Posterior cingulate gyrus (tissue), 11 donors: ENCODE measurements around the gene TATDN3.
A peak's percentile ranks its signal among the peaks of the same experiment; 100 is the strongest.
"Not testable (repeated sequence)": the region's sequence is repeated elsewhere in the genome, so short reads cannot be mapped to it uniquely, and the experiment has no call there.

ENCODE experiments used
- DNase-seq, 10 donors: peaks; one replicate each; pipeline versions ENCODE4 v3.0.0 to v3.0.0-alpha.2; 2020 to 2021; ENCODE audit warnings: mixed read lengths in 3 of 10
- intact Hi-C: fragments of 100-400 bp; cut with DNase I; formaldehyde crosslinking; loops from one replicate; pipeline ENCODE4 v1.15.1; 2023

Gene TATDN3

DNA sequence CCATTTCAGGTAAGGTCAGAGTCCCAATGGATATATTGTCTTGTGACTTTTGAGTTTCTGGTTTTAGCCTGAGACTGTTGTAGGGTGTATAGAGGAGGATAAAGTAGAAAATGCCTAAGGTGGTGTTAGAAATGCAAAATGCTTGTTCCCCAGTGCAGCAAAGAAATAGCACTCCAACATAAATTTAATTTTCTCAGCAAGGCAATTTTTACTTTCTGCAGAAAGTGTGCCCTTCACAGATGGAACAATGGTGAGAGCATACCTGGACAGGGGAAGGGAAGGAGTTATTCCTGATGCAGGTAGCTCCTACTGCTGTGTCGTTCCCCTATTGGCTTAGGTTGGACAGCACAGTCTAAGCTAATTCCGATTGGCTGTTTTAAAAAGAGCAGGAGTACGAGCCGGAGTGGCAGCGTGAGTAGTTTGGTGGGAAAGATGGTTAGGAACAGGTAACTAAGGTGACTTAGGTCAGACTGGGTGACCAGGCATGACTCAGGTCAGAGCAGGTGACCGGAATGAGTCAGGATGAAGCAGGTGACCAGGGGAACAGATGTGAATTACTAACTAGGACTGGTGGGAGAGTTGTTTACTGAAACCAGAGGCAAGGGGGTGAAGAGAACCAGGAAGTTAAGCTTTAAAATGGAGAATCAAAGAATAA is 34.2 kb downstream of the TATDN3 start:
- no peak for DNase-seq
- intact Hi-C loops, result no loop called here

DNA sequence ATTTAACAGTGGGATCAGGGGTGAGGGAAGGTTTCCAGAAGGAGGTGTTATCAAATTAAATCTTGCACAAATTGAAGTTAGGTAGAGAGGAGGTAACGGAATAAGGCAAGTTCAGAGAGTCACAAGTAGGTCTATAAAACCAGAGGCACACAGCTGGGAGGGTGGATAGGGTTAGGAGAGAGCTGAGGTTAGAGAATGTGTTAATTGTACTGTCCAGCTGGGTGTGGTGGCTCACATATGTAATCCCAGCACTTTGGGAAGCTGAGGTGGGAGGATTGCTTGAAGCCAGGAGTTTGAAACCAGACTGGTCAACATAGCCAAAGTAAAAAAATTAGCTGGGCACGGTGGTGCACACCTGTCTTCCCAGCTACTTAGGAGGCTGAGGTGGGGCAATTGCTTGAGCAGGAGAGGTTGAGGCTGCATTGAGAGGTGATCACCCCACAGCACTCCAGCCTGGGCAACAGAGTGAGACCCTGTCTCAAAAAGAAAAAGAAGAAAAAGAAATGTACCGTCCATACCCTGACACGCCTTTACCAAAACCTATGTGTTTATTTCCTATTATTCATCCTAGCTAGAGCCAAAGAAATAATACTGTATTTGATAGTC is 35.6 kb downstream of the TATDN3 start:
- no peak for DNase-seq
- intact Hi-C loops, result no loop called here

DNA sequence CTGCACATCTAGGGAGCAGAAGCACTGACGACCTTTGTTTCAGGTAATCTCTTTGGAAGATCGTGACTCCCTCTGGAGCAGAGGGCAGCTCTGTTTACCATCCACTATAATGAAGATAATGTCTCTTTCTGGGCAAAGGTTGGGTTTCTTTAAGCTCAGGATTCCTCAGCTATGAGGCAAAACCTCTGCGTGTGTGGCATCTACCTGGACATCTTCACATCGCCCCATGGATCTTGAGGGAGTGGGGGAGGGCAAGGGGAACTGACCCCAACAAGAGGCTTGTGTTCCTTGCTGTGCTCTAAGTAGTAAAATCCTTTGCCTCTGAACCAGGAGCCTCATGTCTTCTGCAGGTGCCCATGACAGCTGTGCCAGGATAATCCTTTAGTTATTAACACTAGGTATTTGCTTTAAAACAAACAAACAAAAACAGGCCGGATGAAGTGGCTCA is 36.2 kb downstream of the TATDN3 start:
- intact Hi-C loops, result no loop called here
- no peak for DNase-seq

DNA sequence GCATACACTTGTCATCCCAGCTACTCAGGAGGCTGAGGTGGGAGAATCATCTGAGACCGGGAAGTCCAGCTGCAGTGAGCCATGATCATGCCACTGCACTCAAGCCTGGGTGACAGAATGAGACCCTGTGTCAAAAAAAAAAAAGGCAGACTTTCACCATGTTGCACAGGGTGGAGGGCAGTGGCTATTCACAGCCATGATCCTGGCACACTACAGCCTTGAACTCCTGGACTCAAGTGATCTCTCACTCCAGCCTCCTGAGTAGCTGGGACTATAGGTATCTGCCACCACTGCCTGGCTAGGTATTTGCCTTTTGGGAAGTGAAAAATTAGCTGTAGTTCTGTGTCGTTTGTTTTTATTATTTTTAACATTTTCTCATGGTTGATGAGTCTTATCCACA is 36.7 kb downstream of the TATDN3 start:
- no peak for DNase-seq
- intact Hi-C loops, result no loop called here

DNA sequence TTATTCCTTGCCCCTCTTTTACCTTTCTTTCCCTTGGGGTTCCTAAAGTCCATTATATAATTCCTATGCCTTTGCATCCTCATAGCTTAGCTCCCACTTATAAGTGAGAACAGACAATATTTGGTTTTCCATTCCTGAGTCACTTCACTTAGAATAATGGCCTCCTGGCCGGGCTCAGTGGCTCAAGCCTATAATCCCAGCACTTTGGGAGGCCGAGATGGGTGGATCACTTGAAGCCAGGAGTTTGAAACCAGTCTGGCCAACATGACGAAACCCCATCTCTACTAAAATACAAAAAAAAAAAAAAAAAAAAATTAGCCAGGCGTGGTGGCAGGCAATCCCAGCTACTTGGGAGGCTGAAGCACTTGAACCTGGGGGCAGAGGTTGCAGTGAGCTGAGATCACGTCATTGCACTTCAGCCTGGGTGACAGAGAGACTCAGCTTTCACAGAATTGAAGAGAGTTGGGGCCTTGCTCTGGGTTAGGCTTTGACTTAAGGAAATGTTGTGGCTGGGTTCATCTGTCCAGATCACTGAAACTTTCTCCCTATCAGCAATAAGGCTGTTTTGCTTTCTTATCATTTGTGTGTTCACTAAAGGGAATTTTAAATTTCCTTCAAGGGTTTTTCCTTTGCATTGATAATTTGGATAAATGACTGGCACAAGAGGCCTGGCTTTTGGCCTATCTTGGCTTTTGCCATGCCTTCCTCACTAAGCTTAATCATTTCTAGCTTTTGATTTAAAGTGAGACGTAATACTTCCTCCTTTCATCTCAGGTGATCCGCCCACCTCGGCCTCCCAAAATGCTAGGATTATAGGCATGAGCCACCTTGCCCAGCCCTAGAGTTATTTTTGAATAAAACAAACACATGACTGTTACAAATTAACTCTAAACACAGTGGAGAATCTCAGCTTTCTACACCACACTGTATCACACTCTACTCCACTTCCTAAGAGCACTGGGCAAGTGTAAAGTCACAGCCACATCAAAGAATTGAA is 41.8 kb downstream of the TATDN3 start:
- intact Hi-C loops, DNase-seq: not testable (repeated sequence)

DNA sequence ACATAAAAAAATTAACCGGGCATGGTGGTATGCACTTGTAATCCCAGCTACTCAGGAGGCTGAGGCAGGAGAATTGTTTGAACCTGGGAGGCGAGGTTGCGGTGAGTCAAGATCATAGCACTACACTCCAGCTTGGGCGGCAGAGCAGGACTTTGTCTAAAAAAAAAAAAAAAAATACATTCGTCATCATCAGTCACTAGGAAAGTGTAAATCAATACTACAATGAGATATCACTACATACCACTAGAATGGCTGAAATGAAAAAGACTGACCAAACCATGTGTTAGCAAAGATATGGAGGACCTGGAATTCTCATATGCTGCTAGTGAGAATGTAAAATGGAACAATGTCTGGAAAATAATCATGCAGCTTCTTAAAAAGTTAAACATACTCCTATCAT is 46.5 kb downstream of the TATDN3 start:
- DNase-seq, result no peak
- intact Hi-C loops, result no loop called here

DNA sequence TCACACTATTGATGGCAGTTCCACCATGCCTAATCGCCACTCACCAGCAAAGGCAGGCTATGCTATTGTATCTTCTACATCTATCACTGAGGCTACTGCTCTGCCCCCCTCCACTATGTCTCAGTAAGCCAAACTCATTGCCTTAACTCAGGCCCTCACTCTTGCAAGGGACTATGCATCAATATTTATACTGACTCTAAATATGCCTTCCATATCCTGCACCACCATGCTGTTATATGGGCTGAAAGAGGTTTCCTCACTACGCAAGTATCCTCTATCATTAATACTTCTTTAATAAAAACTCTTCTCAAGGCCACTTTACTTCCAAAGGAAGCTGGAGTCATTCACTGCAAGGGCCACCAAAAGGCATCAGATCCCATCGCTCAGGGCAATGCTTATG is 52.8 kb downstream of the TATDN3 start:
- DNase-seq, intact Hi-C loops: not testable (repeated sequence)

DNA sequence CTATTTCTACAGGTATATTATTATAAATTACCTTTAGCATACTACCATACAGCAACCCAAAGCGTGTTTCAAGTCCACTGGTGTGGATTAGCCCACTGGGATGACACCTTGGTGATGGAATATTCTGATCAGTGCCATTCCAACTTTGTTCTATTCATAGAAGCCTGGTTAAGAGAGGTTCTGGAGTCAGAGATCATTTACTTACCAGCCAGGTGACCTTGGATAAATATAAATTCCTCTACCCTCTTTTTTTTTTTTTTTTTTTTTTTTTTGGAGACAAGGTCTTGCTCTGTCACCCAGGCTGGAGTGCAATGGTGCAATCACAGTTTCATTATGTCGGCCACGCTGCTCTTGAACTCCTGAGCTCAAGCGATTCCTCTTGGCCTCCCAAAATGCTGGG is 55.9 kb downstream of the TATDN3 start, which contains the start of gene SPATA45:
Gene SPATA45, minus strand, starts transcription at position 101 of the 400 bp plus-strand sequence. CDS start 11,500 bp downstream, outside the sequence.
- intact Hi-C loops, result no loop called here
- DNase-seq, result no peak

DNA sequence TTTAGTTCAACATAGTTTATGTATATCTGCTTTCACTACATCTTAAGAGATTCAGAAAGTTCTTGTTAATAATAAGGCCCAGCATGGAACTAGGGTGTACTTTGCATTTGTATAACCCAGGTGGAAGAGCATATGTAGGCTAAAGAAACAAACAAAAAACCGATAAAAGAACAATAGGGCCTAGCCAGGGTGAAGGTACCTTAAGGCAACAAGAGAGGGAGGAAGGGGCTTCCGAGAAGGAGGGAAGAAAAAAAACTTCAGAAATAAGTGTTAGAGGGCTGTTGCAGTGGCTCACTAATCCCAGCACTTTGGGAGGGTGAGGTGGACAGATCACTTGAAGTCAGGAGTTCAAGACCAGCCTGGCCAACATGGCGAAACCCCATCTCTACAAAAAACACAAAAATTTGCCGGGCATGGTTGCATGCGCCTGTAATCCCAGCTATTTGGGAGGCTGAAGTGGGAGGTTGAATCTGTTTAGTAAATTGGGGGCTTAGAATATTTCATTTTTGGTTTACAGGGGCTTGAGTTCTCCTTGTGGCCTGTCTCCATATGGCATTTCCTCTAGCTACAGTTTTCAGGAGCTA is 60.5 kb downstream of the TATDN3 start:
- DNase-seq, result no peak
- intact Hi-C loops, result no loop called here

DNA sequence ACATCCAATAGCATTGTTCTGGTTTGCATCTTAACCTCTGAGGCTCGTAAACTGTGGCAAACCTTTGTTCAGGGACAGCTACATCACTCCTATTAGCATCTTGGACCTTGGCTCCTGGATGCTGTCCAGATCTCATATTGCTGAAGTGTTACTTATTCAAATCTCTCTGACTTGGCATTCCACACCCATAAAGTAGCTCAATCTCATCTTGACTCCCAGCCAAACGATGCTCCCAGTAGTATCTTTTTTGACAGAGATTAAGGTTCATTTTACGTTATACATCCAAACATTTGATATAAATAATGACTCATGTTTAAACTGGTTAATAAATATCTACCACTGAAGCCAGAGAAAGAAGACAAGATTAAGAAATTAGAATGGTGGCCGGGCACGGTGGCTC is 62.0 kb downstream of the TATDN3 start:
- DNase-seq, result no peak
- intact Hi-C loops, result no loop called here

DNA sequence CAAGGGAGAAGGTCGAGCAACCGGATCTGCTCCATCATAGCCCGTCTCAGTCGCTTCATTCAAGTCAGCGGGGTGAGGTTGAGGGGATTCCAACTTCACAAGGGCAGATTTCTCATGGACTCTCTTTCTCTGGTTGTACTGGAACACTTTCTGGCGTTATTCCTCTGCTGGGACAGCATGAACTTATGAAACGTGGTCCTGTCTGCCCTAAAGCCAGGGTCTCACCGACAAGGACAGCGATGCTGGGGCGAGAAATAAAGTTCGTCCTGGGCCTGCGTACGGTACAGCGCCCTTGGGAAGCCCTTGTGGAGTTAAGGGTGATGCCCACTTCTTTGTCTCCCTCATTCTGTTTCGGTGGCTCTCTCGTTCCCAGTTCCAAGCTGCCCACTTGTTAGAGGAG is 65.1 kb downstream of the TATDN3 start:
- no peak for DNase-seq
- intact Hi-C loops, result loop anchor here (5.0 kb wide), 2 partner anchors 64 to 96 kb away; partner anchors contain the start of genes NSL1, TATDN3 and VASH2

DNA sequence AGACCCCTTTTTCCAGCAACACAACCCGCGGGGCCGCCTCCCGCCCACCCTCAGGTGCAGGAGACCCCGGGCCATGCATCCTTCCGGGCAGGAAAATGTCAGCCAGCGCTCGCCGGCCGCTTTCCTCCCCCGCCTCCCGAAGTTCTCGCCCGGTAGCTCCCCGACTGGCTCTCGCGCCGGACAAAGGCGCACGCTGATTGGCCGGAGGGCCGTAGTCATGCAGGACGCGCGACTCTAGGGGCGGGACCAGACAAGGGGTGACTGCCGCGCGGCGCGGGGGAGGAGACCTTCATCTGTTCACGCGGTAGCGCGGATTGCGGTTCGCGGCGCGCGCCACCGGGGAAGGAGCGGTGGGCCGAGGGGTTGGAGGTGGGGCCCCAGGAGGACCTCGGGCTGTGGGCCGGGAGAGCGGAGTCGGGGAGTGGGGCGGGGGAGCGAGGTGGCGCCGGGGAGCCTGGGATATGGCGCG is 66.3 kb downstream of the TATDN3 start, which contains the start of gene FLVCR1:
Gene FLVCR1, plus strand, starts transcription at position 284 of the 469 bp plus-strand sequence. Its CDS starts 178 bp downstream, at position 462.
- intact Hi-C loops, result loop anchor here (5.0 kb wide), 2 partner anchors 66 to 94 kb away; partner anchors contain the start of genes NSL1, TATDN3 and VASH2
- DNase-seq, result peak; percentile 95 to 100 (median 98)

DNA sequence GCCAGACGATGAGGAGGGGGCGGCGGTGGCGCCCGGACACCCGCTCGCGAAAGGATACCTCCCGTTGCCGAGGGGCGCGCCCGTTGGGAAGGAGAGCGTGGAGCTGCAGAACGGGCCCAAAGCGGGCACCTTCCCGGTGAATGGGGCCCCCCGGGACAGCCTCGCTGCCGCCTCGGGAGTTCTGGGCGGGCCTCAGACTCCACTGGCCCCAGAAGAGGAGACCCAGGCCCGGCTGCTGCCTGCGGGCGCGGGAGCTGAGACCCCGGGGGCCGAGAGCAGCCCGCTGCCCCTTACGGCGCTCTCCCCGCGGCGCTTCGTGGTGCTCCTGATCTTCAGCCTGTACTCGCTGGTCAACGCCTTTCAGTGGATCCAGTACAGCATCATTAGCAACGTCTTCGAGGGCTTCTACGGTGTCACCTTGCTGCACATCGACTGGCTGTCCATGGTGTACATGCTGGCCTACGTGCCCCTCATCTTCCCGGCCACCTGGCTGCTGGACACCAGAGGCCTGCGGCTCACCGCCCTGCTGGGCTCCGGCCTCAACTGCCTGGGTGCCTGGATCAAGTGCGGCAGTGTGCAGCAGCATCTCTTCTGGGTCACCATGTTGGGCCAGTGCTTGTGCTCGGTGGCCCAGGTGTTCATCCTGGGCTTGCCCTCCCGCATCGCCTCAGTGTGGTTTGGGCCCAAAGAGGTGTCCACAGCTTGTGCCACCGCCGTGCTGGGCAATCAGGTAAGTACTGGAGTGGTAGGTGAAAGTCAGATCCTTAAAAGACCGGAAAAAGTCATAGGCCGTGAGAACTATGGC is 67.0 kb downstream of the TATDN3 start:
- peak in 9 of 10 donors; percentile 10 to 91 (median 25) for DNase-seq
- intact Hi-C loops, result loop anchor here (5.0 kb wide), 2 partner anchors 66 to 94 kb away; partner anchors contain the start of genes NSL1, TATDN3 and VASH2

DNA sequence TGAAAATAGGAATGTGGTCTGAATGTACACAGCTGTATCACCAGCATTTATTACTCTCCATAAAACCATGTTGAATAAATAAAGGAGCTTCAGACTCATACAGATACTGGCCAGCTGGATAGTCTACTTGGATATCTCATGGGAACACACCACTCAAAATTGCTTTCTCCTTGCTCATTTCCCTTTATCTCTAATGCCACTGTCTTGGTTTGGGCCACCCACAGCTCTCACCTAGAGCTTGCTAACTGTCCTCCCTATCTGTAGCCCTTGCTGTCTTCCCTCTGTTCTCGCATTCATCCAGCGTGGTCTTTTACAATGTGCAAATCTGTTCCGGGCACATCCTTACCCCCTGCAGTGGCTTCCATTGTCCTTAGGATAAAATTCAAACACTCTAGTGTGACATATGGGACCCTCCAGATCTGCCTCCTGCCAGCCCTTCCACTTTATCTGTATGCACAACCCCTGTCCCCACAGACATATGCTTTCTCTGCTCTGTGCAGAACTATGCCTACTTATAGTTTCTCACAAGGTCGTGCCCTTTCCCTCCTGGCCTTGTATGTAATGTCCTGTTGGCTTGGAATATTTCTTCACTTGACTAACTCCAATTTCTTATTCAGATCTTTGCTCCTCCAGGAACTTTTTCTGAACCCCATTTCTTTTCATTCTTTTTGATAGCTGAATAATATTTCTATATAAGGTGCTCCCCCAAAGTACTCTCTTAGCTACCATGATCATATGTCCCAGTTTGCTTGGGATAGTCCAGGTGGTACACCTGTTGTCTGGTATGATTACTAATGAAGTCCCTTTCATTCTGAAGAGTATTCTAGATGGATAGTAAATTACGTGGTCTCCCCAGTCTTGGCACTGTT is 69.3 kb downstream of the TATDN3 start:
- intact Hi-C loops, result loop anchor here (10.0 kb wide), 1 partner anchor 46 kb away; no protein-coding TSS in a partner anchor
- no peak for DNase-seq

DNA sequence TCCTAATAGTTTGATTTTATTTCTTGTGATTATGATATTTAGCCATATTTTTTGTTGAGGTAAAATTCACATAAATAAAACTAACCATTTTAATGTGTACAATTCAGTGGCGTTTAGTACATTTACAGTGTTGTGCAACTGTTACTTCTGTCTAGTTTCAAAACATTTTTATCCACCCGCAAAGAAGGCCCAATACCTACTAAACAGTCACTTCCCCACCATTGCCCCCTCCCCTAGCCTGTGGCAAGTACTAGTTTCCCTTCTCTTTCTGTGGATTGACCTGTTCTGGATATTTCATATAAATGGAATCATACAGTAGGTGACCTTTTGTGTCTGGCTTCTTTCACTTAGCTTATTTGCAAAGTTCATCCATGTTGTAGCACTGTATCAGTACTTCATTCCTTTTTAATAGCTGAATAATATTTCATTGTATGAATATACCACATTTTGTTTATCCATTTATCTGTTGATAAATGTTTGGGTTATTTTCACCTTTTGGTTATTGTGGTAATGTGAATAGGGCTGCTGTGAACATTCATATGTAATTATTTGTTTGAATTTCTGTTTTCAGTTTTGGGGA is 70.5 kb downstream of the TATDN3 start:
- intact Hi-C loops, result loop anchor here (10.0 kb wide), 1 partner anchor 47 kb away; no protein-coding TSS in a partner anchor
- DNase-seq, result no peak

DNA sequence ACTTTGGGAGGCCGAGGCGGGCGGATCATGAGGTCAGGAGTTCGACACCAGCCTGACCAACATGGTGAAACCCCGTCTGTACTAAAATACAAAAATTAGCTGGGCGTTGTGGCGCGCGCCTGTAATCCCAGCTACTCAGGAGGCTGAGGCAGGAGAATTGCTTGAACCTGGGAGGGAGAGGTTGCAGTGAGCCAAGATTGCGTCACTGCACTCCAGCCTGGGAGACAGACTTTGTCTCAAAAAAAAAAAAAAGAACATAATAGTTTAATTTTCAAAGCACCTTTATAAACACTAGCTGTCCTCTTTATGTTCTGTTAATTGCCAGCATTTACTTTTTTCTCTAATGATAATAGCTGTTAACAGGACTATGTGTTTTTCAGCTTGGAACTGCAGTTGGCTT is 71.7 kb downstream of the TATDN3 start:
- intact Hi-C loops, result loop anchor here (1.0 to 10.0 kb wide), 2 partner anchors 15 to 49 kb away; no protein-coding TSS in a partner anchor
- not testable (repeated sequence) for DNase-seq

DNA sequence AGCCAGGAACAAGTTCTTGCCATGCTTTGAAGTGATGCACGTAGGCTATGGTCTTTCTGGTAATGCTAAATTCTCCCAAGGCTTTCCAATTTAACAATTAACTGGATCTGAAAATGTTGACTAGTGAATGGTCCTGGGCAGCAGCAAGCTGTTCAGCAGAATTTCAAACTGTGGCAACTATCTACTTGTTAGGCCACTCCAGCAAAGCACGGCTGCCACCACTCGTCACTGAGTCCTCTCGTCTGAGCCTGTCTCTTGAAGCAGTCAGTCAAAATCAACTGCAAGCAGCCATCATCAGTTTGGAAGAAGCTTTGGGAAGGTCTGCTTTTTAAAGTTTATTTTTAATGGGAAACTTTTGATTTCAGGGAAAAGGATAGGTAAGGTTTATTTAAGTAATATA is 72.5 kb downstream of the TATDN3 start:
- DNase-seq, result peak in 3 of 10 donors; percentile 10 to 86 (median 29)
- intact Hi-C loops, result loop anchor here (10.0 kb wide), 1 partner anchor 49 kb away; no protein-coding TSS in a partner anchor
